H1 (cell line): ENCODE results near the gene TSSC4. TPM values are rescaled to one million over a fixed set of nuclear protein-coding genes. Genes with fewer than 3 reads are reported as not detected.

ENCODE experiments used
- CTCF ChIA-PET: fragments of 300-600 bp; sonication (Branson Sonifier 250); formaldehyde crosslinking; loops from one replicate; lab custom pipeline; 2021; ENCODE audit not compliant: partially characterized antibody; lab: Charles Lee
- POLR2A ChIA-PET: fragments of 300-600 bp; sonication (Branson Sonifier 250); formaldehyde crosslinking; loops from one replicate; lab custom pipeline; 2021; ENCODE audit warnings: inconsistent platforms; ENCODE audit not compliant: partially characterized antibody; lab: Charles Lee
- DNase-seq, 2 experiments: peaks; one replicate each; pipeline versions ENCODE4 v3.0.0 to v3.0.0-alpha.2; 2010 to 2022; ENCODE audit warnings: low spot score in 2 of 2, low read depth in 1 of 2, mixed read lengths in 1 of 2
- FAIRE-seq: peaks from 2 replicates; lab custom pipeline; 2011; peaks lifted over from hg19 to GRCh38; lab: Jason Lieb, UNC
- H2AFZ ChIP-seq: 2 replicates; pipeline ENCODE4 v1.8.1; 2012; ENCODE audit warnings: low read length, inconsistent platforms
- H2AK5ac ChIP-seq: 2 replicates; pipeline ENCODE4 v1.6.1; 2013; ENCODE audit warnings: low read depth, low read length
- H2BK120ac ChIP-seq: replicated peaks from 2 replicates; pipeline ENCODE3; 2013; ENCODE audit warnings: low read depth, low read length, inconsistent platforms
- H2BK12ac ChIP-seq: 2 replicates; pipeline ENCODE4 v1.6.1; 2013; ENCODE audit warnings: low read depth, low read length
- H2BK15ac ChIP-seq: 2 replicates; pipeline ENCODE4 v1.6.1; 2013; ENCODE audit warnings: low read length
- H2BK20ac ChIP-seq: 2 replicates; pipeline ENCODE4 v1.6.1; 2013; ENCODE audit warnings: low read length
- H2BK5ac ChIP-seq: 2 replicates; pipeline ENCODE4 v1.6.1; 2013; ENCODE audit warnings: low read depth, low read length
- H3K14ac ChIP-seq: 2 replicates; pipeline ENCODE4 v1.6.1; 2013; ENCODE audit warnings: inconsistent platforms; ENCODE audit not compliant: insufficient read length
- H3K18ac ChIP-seq: 2 replicates; pipeline ENCODE4 v1.6.1; 2013; ENCODE audit warnings: low read length; ENCODE audit errors: extremely low read depth
- H3K23ac ChIP-seq: 2 replicates; pipeline ENCODE4 v1.6.1; 2013; ENCODE audit warnings: inconsistent platforms; ENCODE audit not compliant: insufficient read length
- H3K23me2 ChIP-seq: 2 replicates; pipeline ENCODE4 v1.6.1; 2013; ENCODE audit warnings: low read depth, low read length
- H3K27ac ChIP-seq: 2 replicates; pipeline ENCODE4 v1.6.1; 2011; ENCODE audit warnings: low read depth, low read length, inconsistent platforms
- H3K27me3 ChIP-seq, 4 experiments: replicated peaks in 1 of 4; 1 replicate in 1 of 4; 2 replicates in 3 of 4; pipeline versions ENCODE4 v1.6.1 to v1.8.1; 2011 to 2013; ENCODE audit warnings: low read length in 3 of 4, mild to moderate bottlenecking in 3 of 4, inconsistent platforms in 2 of 4, mixed read lengths in 2 of 4, moderate library complexity in 1 of 4; ENCODE audit not compliant: control insufficient read depth in 3 of 4, insufficient read depth in 3 of 4; ENCODE audit errors: extremely low read depth in 1 of 4
- H3K36me3 ChIP-seq, 4 experiments: 2 replicates each; pipeline versions ENCODE4 v1.6.1 to v1.8.1; 2011 to 2013; ENCODE audit warnings: mild to moderate bottlenecking in 4 of 4, low read length in 3 of 4, moderate library complexity in 2 of 4, control low read depth in 1 of 4, inconsistent platforms in 1 of 4; ENCODE audit not compliant: insufficient read depth in 4 of 4, control insufficient read depth in 2 of 4
- H3K4ac ChIP-seq: replicated peaks from 2 replicates; pipeline ENCODE3; 2013; ENCODE audit warnings: low read length, low read depth, mixed read lengths, inconsistent platforms; ENCODE audit not compliant: insufficient read length
- H3K4me1 ChIP-seq, 4 experiments: replicated peaks in 1 of 4; 1 replicate in 1 of 4; 2 replicates in 3 of 4; pipeline versions ENCODE4 v1.6.1 to v1.8.1; 2011 to 2013; ENCODE audit warnings: low read length in 3 of 4, inconsistent platforms in 2 of 4, mixed read lengths in 1 of 4; ENCODE audit not compliant: insufficient read depth in 4 of 4, control insufficient read depth in 3 of 4
- H3K4me2 ChIP-seq, 2 experiments: 2 replicates each; pipeline versions ENCODE4 v1.6.1 to v1.8.1; 2011 to 2013; ENCODE audit warnings: low read depth in 2 of 2, low read length in 2 of 2, control low read depth in 1 of 2, inconsistent platforms in 1 of 2, mild to moderate bottlenecking in 1 of 2; ENCODE audit not compliant: insufficient read depth in 1 of 2
- H3K4me3 ChIP-seq, 4 experiments: fragments of 200-600, 300-600 bp in 1 of 4; sonication (generic), shearing (Covaris generic), sonication (Bioruptor Twin) in 1 of 4; 2 replicates each; pipeline versions ENCODE4 v1.5.1 to v1.8.1; 2011 to 2016; ENCODE audit warnings: low read length in 4 of 4, low read depth in 3 of 4, control low read depth in 2 of 4, inconsistent platforms in 2 of 4, mild to moderate bottlenecking in 2 of 4, mixed read lengths in 1 of 4, moderate library complexity in 1 of 4; ENCODE audit not compliant: insufficient read depth in 2 of 4; ENCODE audit errors: extremely low read depth in 1 of 4
- H3K56ac ChIP-seq: replicated peaks from 2 replicates; pipeline ENCODE3; 2013; ENCODE audit warnings: low read depth, mild to moderate bottlenecking, mixed read lengths, low read length, inconsistent platforms; ENCODE audit not compliant: insufficient read length
- H3K79me1 ChIP-seq: 2 replicates; pipeline ENCODE4 v1.6.1; 2013; ENCODE audit warnings: low read depth, low read length, control low read depth
- H3K79me2 ChIP-seq, 2 experiments: 2 replicates each; pipeline versions ENCODE4 v1.6.1 to v1.8.1; 2012 to 2013; ENCODE audit warnings: low read length in 2 of 2, mild to moderate bottlenecking in 2 of 2, inconsistent platforms in 1 of 2; ENCODE audit not compliant: insufficient read depth in 2 of 2, control insufficient read depth in 1 of 2
- H3K9ac ChIP-seq, 4 experiments: replicated peaks in 1 of 4; 1 replicate in 1 of 4; 2 replicates in 3 of 4; pipeline versions ENCODE4 v1.6.1 to v1.8.1; 2011 to 2013; ENCODE audit warnings: low read depth in 3 of 4, low read length in 3 of 4, control low read depth in 2 of 4, mild to moderate bottlenecking in 2 of 4, moderate library complexity in 2 of 4, inconsistent platforms in 1 of 4; ENCODE audit errors: extremely low read depth in 1 of 4
- H3K9me3 ChIP-seq, 2 experiments: 2 replicates each; pipeline versions ENCODE4 v1.6.1 to v1.8.1; 2012 to 2013; ENCODE audit warnings: mild to moderate bottlenecking in 2 of 2, moderate library complexity in 2 of 2, control low read depth in 1 of 2, inconsistent platforms in 1 of 2, low read depth in 1 of 2, low read length in 1 of 2, mixed read lengths in 1 of 2; ENCODE audit not compliant: insufficient read depth in 2 of 2
- H4K20me1 ChIP-seq, 2 experiments: replicated peaks in 1 of 2; 2 replicates each; pipeline versions ENCODE3 to v1.8.1; 2011 to 2013; ENCODE audit warnings: inconsistent platforms in 2 of 2, low read length in 2 of 2, mild to moderate bottlenecking in 1 of 2; ENCODE audit not compliant: insufficient read depth in 2 of 2, control insufficient read depth in 1 of 2
- H4K5ac ChIP-seq: 2 replicates; pipeline ENCODE4 v1.6.1; 2013; ENCODE audit warnings: low read length, low read depth, mixed read lengths, inconsistent platforms; ENCODE audit not compliant: insufficient read length
- H4K8ac ChIP-seq: 2 replicates; pipeline ENCODE4 v1.8.0; 2013; ENCODE audit warnings: mild to moderate bottlenecking, moderate library complexity, low read length, inconsistent platforms; ENCODE audit not compliant: insufficient read depth; ENCODE audit errors: extremely low read depth
- H4K91ac ChIP-seq: replicated peaks from 2 replicates; pipeline ENCODE3; 2013; ENCODE audit warnings: low read length, mixed read lengths, inconsistent platforms; ENCODE audit not compliant: insufficient read length
- CREB1 ChIP-seq: IDR thresholded peaks from 2 replicates; pipeline ENCODE4 v1.6.1; 2012; ENCODE audit warnings: inconsistent platforms
- EZH2 ChIP-seq: fragments of 200-600 bp; sonication (generic); IDR thresholded peaks from 2 replicates; pipeline ENCODE4 v1.7.1; 2012; ENCODE audit warnings: low read depth, mild to moderate bottlenecking, moderate library complexity, low read length, inconsistent platforms; ENCODE audit not compliant: severe bottlenecking
- POU5F1 ChIP-seq: IDR thresholded peaks from 2 replicates; pipeline ENCODE4 v1.6.1; 2011; ENCODE audit warnings: low read depth, mild to moderate bottlenecking, low read length, moderate library complexity
- YY1 ChIP-seq: IDR thresholded peaks from 2 replicates; pipeline ENCODE4 v1.6.1; 2011; ENCODE audit warnings: low read depth, mild to moderate bottlenecking, low read length
- WGBS, 2 experiments: shearing (Covaris generic) in 1 of 2; methylation state at CpG; one replicate each; pipeline versions ENCODE4 v1.1.6 to v1.1.7; 2013 to 2015; ENCODE audit warnings: low lambda C conversion rate in 2 of 2, mixed read lengths in 2 of 2, inconsistent platforms in 1 of 2, low coverage in 1 of 2, missing lambda C conversion rate in 1 of 2; ENCODE audit not compliant: insufficient replicate concordance in 2 of 2, insufficient coverage in 1 of 2, insufficient read length in 1 of 2; ENCODE audit errors: extremely low coverage in 1 of 2, missing lambda C conversion rate in 1 of 2; 5-methylcytosine and 5-hydroxymethylcytosine counted together
- polyA plus RNA-seq, 7 experiments: library from polyadenylated mRNA; depleted of rRNA in 3 of 7; stranded (reverse) in 5 of 7; unstranded in 2 of 7; fragments of >200 nt in 5 of 7; fragments of 200-250 nt in 2 of 7; gene quantifications; 1 replicate in 5 of 7; 2 replicates in 1 of 7; 4 replicates in 1 of 7; pipeline versions ENCODE4 v1.2.1 to v1.2.3, GENCODE V29; 2011 to 2013; ENCODE audit warnings: missing spikeins in 2 of 7, mixed read lengths in 2 of 7
- total RNA-seq: library from RNA; stranded (reverse); fragmentation: NEBNext Ultra II Directional; extraction: Animal tissue kit (Norgen Biotek cat#: 25700); gene quantifications from 2 replicates; pipeline ENCODE4 v1.2.1, GENCODE V29; 2021

TSSC4 gene
- total and polyA plus RNA-seq, 2 of the 8 experiments (the other 6 are each of a cell fraction or from before 2014, with no cell fraction given): 34.0 to 39.3 TPM

DNA sequence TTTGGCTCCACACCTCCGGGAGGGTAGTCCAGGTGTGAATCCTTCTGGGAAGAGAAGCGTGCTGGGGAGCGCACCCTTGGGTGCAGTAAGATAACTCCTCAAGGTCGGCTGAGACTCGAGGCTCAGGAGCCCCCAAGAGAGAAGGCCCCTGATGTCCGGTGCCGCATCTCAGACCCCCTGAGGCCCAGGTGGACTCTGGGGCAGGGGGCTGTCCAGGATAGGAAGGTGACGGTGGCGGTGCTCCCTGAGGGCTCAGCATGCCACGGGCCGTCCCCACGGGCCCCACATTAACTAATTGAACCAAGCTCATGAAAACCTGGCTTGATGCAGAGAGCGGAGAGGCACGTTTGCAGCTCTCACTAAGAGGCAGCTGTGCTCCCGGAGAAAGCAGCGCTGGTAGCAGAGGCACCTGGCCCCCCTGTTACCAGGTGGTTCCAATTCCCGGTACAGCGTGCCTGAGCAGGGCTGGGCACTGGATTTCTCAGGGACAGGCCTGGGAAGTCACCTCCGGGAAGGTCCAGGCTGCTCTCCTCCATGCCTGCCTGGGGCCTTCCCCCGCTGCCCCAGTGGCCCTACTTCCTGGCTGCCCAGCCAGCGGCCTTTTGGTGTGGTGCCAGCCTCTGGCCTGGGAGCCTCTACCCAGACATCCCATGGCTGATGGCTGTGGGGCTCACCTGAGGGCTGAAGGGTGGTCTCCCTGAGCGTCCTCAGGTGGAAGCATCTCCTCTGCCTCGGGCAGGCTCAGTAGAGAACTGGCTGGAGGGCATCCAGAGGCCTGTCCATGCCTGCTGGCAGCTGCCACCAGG lies 45.4 kb downstream of the TSSC4 start:
- peaks cover 27 to 78% (median 61%) of the 10 kb centered on the region in 4 experiments for H3K27me3 ChIP-seq
- no peaks in the 10 kb centered on the region for H3K9me3 ChIP-seq
- no peaks in the 10 kb centered on the region for H3K79me2 ChIP-seq
- no peak overlapping the region for H2BK120ac ChIP-seq
- H4K20me1 ChIP-seq: peaks cover 2 to 3% of the 10 kb centered on the region in 2 experiments
- H4K8ac ChIP-seq: 0 out of 2 replicates have a peak overlapping the region, but pooled peaks have one; percentile 35
- H3K9ac ChIP-seq: no peak overlapping the region
- H2BK20ac ChIP-seq: no peak overlapping the region
- H3K79me1 ChIP-seq: no peaks in the 10 kb centered on the region
- H3K27ac ChIP-seq: no peak overlapping the region
- no peak overlapping the region for H3K14ac ChIP-seq
- peaks cover 0 to 3% (median 3%) of the 10 kb centered on the region in 4 experiments; a peak in 2 of 7 replicates for H3K4me1 ChIP-seq
- 76% methylated on average over 17 of the region's 23 CpGs; no CpG with 5 or more reads in 1 of the 2 experiments for WGBS, 2 experiments
- H2AFZ ChIP-seq: no peak overlapping the region
- no peak overlapping the region for H3K4ac ChIP-seq
- H2AK5ac ChIP-seq: no peak overlapping the region
- peaks cover 7% of the 10 kb centered on the region; the same call in 1 of the 2 replicates for H3K23me2 ChIP-seq
- ChIA-PET POLR2A (no interaction called here), CTCF (interaction anchor here (0.7 to 1.5 kb wide), 6 partner anchors 20 to 289 kb away, joined by 3 to 5 read pairs (median 4); no protein-coding TSS in a partner anchor)
- H3K56ac ChIP-seq: no peak overlapping the region
- H2BK12ac ChIP-seq: no peak overlapping the region
- H4K5ac ChIP-seq: no peak overlapping the region
- H2BK15ac ChIP-seq: no peak overlapping the region
- DNase-seq: no peak
- no peak for FAIRE-seq
- H3K4me2 ChIP-seq: peak overlapping the region; percentile 87 to 91
- H4K91ac ChIP-seq: no peak overlapping the region
- no peaks in the 10 kb centered on the region for H3K36me3 ChIP-seq
- H3K4me3 ChIP-seq: peak overlapping the region in 2 of 4 experiments; percentile 59 to 62; a peak in 6 of 8 replicates
- peak overlapping the region; percentile 19; the same call in 1 of the 2 replicates for H3K18ac ChIP-seq
- TF ChIP-seq YY1: no peak
- TF ChIP-seq EZH2: peak; percentile 40
- no peak for TF ChIP-seq POU5F1
- TF ChIP-seq CREB1: no peak
- no peak overlapping the region for H3K23ac ChIP-seq
- H2BK5ac ChIP-seq: no peak overlapping the region
